Esophagus muscularis mucosa (tissue), 3 donors: Measurements from ENCODE around the gene NBL1.

Experiments
- CTCF ChIP-seq, 3 experiments: fragments of 200-600 bp in 2 of 3; fragments of 450-650 bp in 1 of 3; sonication (generic) in 2 of 3; IDR thresholded peaks; one replicate each; pipeline ENCODE4 v1.5.1; 2017 to 2019; ENCODE audit warnings: antibody characterized with exemption in 3 of 3, mild to moderate bottlenecking in 2 of 3, moderate library complexity in 1 of 3
- POLR2A ChIP-seq: fragments of 450-650 bp; IDR thresholded peaks from one replicate; pipeline ENCODE4 v1.6.1; 2017; ENCODE audit warnings: antibody characterized with exemption, moderate library complexity, mild to moderate bottlenecking, low read depth
- POLR2AphosphoS5 ChIP-seq, 2 donors: sonication (generic); formaldehyde crosslinking; IDR thresholded peaks; one replicate each; pipeline ENCODE4 v1.6.1; 2017; ENCODE audit warnings: antibody characterized with exemption in 2 of 2

GRCh38 chr1:19650416-19651140, 6.5 kb downstream of the NBL1 start:
- TF ChIP-seq POLR2A (no peak), CTCF (IDR thresholded peaks at IDR 0.05) (no peak), POLR2AphosphoS5 (IDR thresholded peaks at IDR 0.05) (peak; percentile 37 to 48)
